NCI-H2227 (cell line): ENCODE results near the gene RIMBP2.

Experiments used
- DNase-seq: peaks from one replicate; lab custom pipeline; 2025; ENCODE audit not compliant: unreplicated experiment; lab: John Stamatoyannopoulos, UW

RIMBP2 gene

GRCh38 chr12:130491421-130492357 lies 224.4 kb downstream of the RIMBP2 start:
- no peak for DNase-seq

GRCh38 chr12:130490674-130491073 lies 225.4 kb downstream of the RIMBP2 start:
- no peak for DNase-seq

- no peak for DNase-seq
Measured at GRCh38 chr12:130489293-130489692, 226.8 kb downstream of the RIMBP2 start.

GRCh38 chr12:130488358-130488710 lies 227.8 kb downstream of the RIMBP2 start:
- no peak for DNase-seq

GRCh38 chr12:130487636-130488357 lies 228.3 kb downstream of the RIMBP2 start:
- no peak for DNase-seq

GRCh38 chr12:130486891-130487416 lies 229.1 kb downstream of the RIMBP2 start:
- no peak for DNase-seq

- DNase-seq: no peak
Measured at GRCh38 chr12:130486146-130486435, 230.0 kb downstream of the RIMBP2 start.

GRCh38 chr12:130485291-130486145 lies 230.6 kb downstream of the RIMBP2 start:
- no peak for DNase-seq

- DNase-seq: no peak
Measured at GRCh38 chr12:130484221-130484620, 231.9 kb downstream of the RIMBP2 start.

- no peak for DNase-seq
Measured at GRCh38 chr12:130483616-130484180, 232.4 kb downstream of the RIMBP2 start.

GRCh38 chr12:130482448-130482847 lies 233.7 kb downstream of the RIMBP2 start:
- DNase-seq: no peak

GRCh38 chr12:130481392-130481879 lies 234.7 kb downstream of the RIMBP2 start:
- DNase-seq: no peak

- no peak for DNase-seq
Measured at GRCh38 chr12:130480887-130481286, 235.2 kb downstream of the RIMBP2 start.

GRCh38 chr12:130480231-130480630 lies 235.9 kb downstream of the RIMBP2 start:
- DNase-seq: no peak

GRCh38 chr12:130479401-130480125 lies 236.5 kb downstream of the RIMBP2 start:
- DNase-seq: no peak

GRCh38 chr12:130478786-130479185 lies 237.3 kb downstream of the RIMBP2 start:
- no peak for DNase-seq

GRCh38 chr12:130477701-130478100 lies 238.4 kb downstream of the RIMBP2 start:
- DNase-seq: no peak

- DNase-seq: no peak
Measured at GRCh38 chr12:130477266-130477665, 238.8 kb downstream of the RIMBP2 start.

- DNase-seq: no peak
Measured at GRCh38 chr12:130476451-130477135, 239.5 kb downstream of the RIMBP2 start.
